Kasumi-1 (cell line): ENCODE measurements around the gene DCUN1D1.
A peak's percentile ranks its signal among the peaks of the same experiment; 100 is the strongest.

Experiments
- DNase-seq, 2 experiments: peaks; one replicate each; lab custom pipeline; 2025; lab: John Stamatoyannopoulos, UW

The DCUN1D1 gene

DNA sequence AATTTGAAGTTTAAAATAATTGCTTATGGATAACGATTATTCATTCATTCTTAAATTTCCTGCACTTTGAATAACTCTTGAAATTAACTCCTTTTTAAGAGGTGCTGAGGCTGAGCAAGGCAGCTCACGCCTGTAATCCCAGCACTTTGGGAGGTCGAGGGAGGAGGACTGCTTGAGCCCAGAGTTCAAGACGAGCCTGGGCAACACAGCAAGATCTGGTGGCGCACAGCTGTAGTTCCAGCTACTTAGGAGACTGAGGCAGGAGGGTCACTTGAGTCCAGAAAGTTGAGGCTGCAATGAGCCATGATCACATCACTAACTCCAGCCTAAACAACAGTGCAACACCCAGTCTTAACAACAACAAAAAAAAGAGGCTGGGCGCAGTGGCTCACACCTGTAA lies 8.0 kb downstream of the DCUN1D1 start:
- DNase-seq, result no peak

GRCh38 chr3:182971637-182972036 lies 8.7 kb downstream of the DCUN1D1 start:
- DNase-seq, result no peak

- DNase-seq, result no peak
These were observed 9.4 kb downstream of the DCUN1D1 start for GRCh38 chr3:182970811-182971418.

DNA sequence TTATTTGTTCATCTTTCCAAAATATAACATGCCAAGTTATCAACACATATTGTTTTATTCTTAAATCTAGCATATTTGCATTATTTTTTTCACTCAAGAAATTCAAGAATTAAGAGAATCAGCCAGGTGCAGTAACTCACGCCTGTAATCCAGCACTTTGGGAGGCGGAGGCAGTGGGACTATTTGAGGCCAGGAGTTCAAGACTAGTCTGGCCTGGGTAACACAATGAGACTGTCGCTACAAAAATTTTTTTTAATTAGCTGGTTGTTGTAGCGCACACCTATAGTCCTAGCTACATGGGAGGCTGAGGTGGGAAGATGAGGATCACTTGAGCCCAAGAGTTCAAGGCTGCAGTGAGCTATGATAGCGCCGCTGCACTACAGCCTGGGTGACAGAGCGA lies 10.5 kb downstream of the DCUN1D1 start:
- DNase-seq, result no peak

- DNase-seq, result no peak
These were observed 11.1 kb downstream of the DCUN1D1 start for GRCh38 chr3:182969277-182969676.

DNA sequence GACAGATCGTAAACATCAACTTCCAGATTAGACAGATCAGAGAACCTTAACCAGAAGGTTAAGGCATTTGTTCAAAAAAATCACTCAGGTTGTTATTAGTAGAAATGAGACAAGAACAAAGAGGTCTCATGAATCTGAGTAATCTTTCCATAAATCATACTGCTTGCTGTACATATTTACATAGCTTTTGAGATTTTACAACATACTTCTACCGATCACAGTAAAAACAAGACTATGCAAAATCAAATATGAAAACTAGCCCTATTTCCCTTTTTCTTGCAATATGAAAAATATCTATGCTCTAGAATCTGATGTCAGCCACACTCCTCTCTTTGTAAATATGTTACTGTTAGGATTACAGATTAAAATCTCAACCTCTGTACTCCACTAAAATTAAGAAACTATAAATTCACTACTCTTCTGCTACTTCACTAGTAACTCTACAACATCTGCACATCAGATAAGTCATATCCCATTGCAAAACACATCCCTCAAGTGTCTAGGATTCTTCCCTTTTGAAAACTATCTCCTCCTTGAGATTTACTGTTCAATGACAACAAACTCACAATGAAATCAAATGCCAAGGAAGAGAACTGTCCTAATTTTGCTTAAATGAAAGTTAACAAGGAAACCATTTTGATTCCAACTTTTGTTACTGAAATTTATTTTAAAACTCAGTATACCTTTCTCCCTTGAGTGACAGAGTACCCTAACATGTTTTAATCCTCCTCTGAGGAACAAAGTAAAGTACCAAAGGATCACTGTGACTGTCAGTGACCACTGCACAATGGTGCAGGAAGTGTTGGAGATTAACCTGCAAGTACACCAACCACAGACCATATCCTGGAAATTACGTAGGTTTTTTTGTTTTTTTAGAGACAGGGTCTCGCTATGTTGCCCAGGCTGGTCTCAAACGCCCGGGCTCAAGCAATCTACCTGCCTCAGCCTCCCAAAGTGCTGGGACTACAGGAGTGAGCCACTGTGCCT lies 12.8 kb downstream of the DCUN1D1 start:
- no peak for DNase-seq

GRCh38 chr3:182965861-182966366 lies 14.4 kb downstream of the DCUN1D1 start:
- no peak for DNase-seq

- DNase-seq, result no peak
These were observed 16.2 kb downstream of the DCUN1D1 start for GRCh38 chr3:182964179-182964578.

GRCh38 chr3:182962166-182962565 lies 18.2 kb downstream of the DCUN1D1 start:
- no peak for DNase-seq

DNA sequence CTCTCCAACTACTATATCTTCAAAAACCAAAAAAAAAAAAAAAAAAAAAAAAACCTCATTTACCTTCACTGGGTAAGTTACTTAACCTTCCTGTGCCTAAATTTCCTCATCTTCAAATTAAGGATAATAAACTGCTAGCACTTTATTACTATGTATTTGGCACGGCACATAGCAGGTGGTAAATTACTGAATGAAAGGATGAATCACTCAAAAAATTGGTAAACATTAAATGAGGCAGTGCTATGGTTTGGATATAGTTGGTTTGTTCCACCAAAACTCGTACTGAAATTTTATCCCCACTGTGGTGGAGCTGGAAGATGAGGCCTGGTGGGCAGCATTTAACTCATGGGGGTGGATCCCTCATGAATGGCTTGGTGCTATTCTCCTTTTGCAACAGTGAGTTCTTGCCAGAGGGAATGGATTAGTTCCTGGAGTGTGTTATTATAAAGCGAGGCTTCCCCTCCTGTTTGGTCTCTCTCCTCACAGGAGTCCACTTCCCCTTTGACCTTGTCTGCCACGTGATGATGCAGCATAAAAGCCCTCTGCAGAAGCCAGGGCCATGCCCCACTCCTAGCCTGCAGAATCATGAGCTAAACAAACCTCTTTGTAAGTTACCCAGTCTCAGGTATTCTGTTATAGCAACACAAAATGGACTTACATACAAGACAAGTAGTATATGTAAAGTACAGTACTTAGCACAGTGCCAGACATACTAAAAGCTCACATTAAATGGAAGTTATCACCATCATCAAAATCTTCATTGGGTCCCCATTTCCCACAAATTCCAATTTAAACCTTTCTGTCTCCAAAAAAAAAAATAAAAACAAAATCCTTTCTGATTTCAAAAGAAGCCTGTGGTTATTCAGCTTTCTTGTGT lies 20.6 kb downstream of the DCUN1D1 start:
- peak in 1 of 2 experiments; percentile 5 for DNase-seq

DNA sequence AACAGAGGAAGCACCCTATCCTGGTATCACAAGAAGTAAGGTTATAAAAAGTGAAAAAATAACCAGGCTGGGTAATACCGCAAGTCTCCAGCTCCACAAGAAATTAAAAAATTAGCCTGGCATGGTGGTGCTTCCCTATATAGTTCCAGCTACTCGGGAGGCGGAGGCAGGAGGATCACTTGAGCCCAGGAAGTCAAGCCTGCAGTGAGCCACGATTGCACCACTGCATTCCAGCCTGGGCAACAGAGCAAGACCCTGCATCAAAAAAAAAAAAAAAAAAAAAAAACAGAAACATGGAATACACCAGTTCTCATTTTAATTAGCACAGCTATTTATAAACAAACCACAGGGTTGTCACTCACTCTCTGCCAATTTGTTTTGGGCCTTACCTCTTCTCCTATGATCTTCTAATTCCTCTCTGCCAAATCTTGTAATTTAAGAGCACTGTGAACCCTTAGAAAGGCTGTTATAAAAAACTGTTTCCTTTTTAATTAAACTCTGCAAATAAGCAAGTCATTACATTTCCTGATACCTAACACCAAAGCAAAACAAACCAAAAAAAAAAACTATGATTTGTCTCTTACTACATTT lies 22.6 kb downstream of the DCUN1D1 start:
- no peak for DNase-seq

- DNase-seq, result no peak
These were observed 23.1 kb downstream of the DCUN1D1 start for GRCh38 chr3:182957226-182957625.

DNA sequence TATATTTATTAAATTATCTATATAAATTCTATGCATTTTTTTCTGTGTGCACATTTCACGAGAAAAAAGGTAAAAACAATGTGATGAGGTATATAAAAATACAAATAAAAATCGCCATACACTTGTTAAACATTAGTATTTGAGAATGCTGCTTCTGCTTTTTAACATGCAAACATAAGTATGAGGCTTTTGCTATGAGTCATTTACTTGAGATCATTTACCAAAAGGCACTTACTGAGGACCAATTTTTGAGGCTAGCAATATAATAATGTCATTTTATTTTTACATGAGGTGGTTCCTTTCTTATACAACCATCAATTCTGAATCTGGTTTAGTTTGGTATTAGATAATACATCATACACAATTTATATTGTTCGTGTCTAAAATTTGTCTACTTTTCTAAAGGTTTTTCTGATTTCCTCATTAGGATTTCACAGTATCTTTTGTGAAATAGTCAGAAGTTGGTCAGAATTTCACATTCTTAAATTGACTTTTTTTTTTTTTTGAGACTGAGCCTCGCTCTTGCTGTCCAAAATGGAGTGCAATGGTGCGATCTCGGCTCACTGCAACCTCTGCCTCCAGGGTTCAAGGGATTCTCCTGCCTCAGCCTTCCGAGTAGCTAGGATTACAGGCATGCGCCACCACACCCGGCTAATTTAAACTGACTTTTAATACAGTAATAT lies 25.6 kb downstream of the DCUN1D1 start:
- peak; percentile 5 to 12 for DNase-seq

DNA sequence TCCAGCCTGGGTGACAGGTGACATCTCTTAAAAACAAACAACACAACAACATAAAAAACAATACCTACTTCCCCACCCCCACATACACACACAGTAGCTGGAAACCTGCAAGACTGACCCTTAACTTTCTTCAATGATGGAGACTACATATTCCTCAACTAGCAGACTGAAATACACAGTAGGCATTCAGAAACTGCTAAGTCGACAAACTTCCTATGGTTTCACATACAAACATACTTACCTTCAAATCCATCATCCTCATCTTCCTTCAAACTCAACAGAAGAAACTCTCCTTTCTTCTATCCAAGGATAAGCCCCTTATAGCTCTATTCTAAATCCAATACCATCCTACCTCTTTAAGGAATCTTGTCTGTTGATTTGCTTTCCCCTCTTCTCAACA lies 30.6 kb downstream of the DCUN1D1 start:
- no peak for DNase-seq

DNA sequence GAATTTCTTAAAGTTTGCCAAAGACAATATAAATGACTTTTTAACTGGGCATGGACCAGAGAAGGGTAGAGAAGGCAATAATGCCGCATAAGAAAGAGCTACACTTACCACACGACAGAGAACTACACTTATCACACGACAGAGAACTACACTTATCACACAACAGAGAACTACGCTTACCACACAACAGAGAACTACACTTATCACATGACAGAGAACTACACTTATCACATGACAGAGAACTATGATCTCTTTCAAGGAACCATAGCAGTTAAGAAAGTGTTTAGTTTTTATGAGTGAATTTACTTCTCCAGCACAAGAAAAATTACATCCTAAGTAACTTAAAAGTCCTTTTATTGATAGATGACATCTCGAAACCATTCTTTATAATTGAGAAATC lies 32.0 kb downstream of the DCUN1D1 start:
- no peak for DNase-seq

GRCh38 chr3:182947888-182948287 lies 32.5 kb downstream of the DCUN1D1 start:
- peak in 1 of 2 experiments; percentile 4 for DNase-seq

DNA sequence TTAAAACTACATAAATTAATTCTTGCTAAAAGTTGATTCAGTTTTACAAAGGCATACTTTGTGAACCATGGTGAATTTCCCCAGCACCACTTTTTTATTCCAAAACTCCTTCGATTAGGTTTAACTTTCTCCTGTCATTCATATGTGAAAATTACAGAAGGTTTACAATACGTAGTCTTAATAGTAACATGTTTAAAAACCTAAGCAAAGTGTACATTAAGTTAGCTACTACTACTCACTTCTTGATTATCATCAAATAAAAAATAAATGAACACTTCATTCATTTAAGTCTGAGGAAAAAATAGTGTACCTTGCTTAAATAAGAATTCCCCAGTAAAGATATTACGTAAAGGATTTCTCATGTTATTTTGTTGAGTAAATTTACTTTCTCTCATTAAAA lies 38.6 kb downstream of the DCUN1D1 start:
- no peak for DNase-seq

- no peak for DNase-seq
These were observed 40.0 kb downstream of the DCUN1D1 start for GRCh38 chr3:182940266-182940808.

GRCh38 chr3:182937293-182938051 lies 42.9 kb downstream of the DCUN1D1 start:
- no peak for DNase-seq

- DNase-seq, result no peak
These were observed 43.4 kb downstream of the DCUN1D1 start for GRCh38 chr3:182936918-182937285.
